Upper lobe of left lung (tissue), 4 donors: ENCODE results near the gene ABLIM3.

Source experiments
- CTCF ChIP-seq, 6 experiments: fragments of 450-650 bp in 4 of 6; fragments of 200-600 bp in 2 of 6; sonication (generic) in 2 of 6; IDR thresholded peaks; one replicate each; pipeline ENCODE4 v1.5.1; 2016 to 2019; ENCODE audit warnings: antibody characterized with exemption in 6 of 6
- EP300 ChIP-seq, 4 donors: sonication (generic); formaldehyde crosslinking; IDR thresholded peaks; one replicate each; pipeline ENCODE4 v1.5.1; 2017; ENCODE audit warnings: antibody characterized with exemption in 4 of 4, control low read depth in 2 of 4
- POLR2A ChIP-seq, 4 donors: fragments of 450-650 bp; IDR thresholded peaks; one replicate each; pipeline ENCODE4 v1.5.1; 2016 to 2017; ENCODE audit warnings: antibody characterized with exemption in 4 of 4, mild to moderate bottlenecking in 2 of 4

GRCh38 chr5:149294872-149295829 lies 153.9 kb downstream of the ABLIM3 start:
- no peak for TF ChIP-seq POLR2A (IDR thresholded peaks at IDR 0.05)
- no peak for TF ChIP-seq CTCF (IDR thresholded peaks at IDR 0.05)
- TF ChIP-seq EP300 (IDR thresholded peaks at IDR 0.05) = no peak
